ENCODE measurements around the gene CHCHD4. TPM values are rescaled to one million over a fixed set of nuclear protein-coding genes. Genes with fewer than 3 reads are reported as not detected.

The CHCHD4 gene
- total and polyA plus RNA-seq, 2 of the 13 experiments (the other 11 are each of a cell fraction or from before 2014, with no cell fraction given), result 15.8 to 24.1 TPM

- peak; percentile 28 for TF ChIP-seq HINFP (CRISPR knock-in tag; IDR thresholded peaks at IDR 0.05; ENCODE audit: low read depth)
- TF ChIP-seq ETV6 (CRISPR knock-in tag; conservative IDR thresholded peaks at IDR 0.05), result no peak
- TF ChIP-seq HOXA9 (CRISPR knock-in tag; IDR thresholded peaks at IDR 0.05; ENCODE audit: borderline replicate concordance), result no peak
- no peak for TF ChIP-seq DNMT3B (CRISPR knock-in tag; conservative IDR thresholded peaks at IDR 0.05)
- TF ChIP-seq ZNF704 (CRISPR knock-in tag; IDR thresholded peaks at IDR 0.05; ENCODE audit: borderline replicate concordance), result 0 out of 2 replicates have a peak, but pooled peaks have one; percentile 10
- no peak; the same call in 1 of the 2 replicates for TF ChIP-seq TFAP4 (IDR thresholded peaks at IDR 0.05; ENCODE audit: borderline replicate concordance, low read depth)
- no peak for TF ChIP-seq RARA (CRISPR knock-in tag; IDR thresholded peaks at IDR 0.05)
- no peak for TF ChIP-seq ZNF225 (CRISPR knock-in tag; IDR thresholded peaks at IDR 0.05)
- no peak for TF ChIP-seq SIN3A (IDR thresholded peaks at IDR 0.05; ENCODE audit: borderline replicate concordance, low read depth, low read length)
- no peak for TF ChIP-seq IKZF1 (IDR thresholded peaks at IDR 0.05)
- no peak; the same call in 1 of the 2 replicates for TF ChIP-seq NFYB (CRISPR knock-in tag; IDR thresholded peaks at IDR 0.05)
- TF ChIP-seq ZNF260 (CRISPR knock-in tag; IDR thresholded peaks at IDR 0.05; ENCODE audit: borderline replicate concordance, low read depth), result no peak
- no peak for TF ChIP-seq HIVEP1 (CRISPR knock-in tag; IDR thresholded peaks at IDR 0.05)
- TF ChIP-seq NFE2L2 (IDR thresholded peaks at IDR 0.05; ENCODE audit: low read length), result 0 out of 2 replicates have a peak, but pooled peaks have one; percentile 8
- no peak for TF ChIP-seq ZNF552 (CRISPR knock-in tag; IDR thresholded peaks at IDR 0.05; ENCODE audit: borderline replicate concordance)
- no peak; the same call in 1 of the 2 replicates for TF ChIP-seq ZBTB25 (CRISPR knock-in tag; IDR thresholded peaks at IDR 0.05)
- TF ChIP-seq NRL (CRISPR knock-in tag; IDR thresholded peaks at IDR 0.05; ENCODE audit: borderline replicate concordance), result 0 out of 2 replicates have a peak, but pooled peaks have one; percentile 14
- no peak for TF ChIP-seq CHCHD3 (CRISPR knock-in tag; IDR thresholded peaks at IDR 0.05)
- TF ChIP-seq ZNF646 (CRISPR knock-in tag; IDR thresholded peaks at IDR 0.05), result no peak
Observed at GRCh38 chr3:14124615-14125192, at the start of gene CHCHD4, which contains the start of gene TMEM43 (continued).
